GM12878 (cell line): ENCODE data around the gene SH2B3. TPM values are rescaled to one million over a fixed set of nuclear protein-coding genes. Genes with fewer than 3 reads are reported as not detected.

ENCODE experiments used
- ATAC-seq: fragments of 200-7000 bp; cut with Tn5 transposase; 3 replicates; pipeline ENCODE4 v1.9.1; 2020; ENCODE audit warnings: mild to moderate bottlenecking, moderate library complexity
- BruUV-seq: library from RNA; stranded (reverse); fragments of 400-500 nt; replicated peaks from 2 replicates; lab custom pipeline; 2021; lab: Mats Ljungman, UMichigan
- CTCF ChIA-PET: fragments of 300-600 bp; sonication (Branson Sonifier 250); formaldehyde crosslinking; extraction: SDS; loops from one replicate; lab custom pipeline; 2021; ENCODE audit warnings: inconsistent platforms; lab: Yijun Ruan, JAX
- POLR2A ChIA-PET: fragments of 350-600 bp; formaldehyde crosslinking; extraction: SDS; loops from one replicate; lab custom pipeline; 2021; ENCODE audit warnings: inconsistent platforms; lab: Charles Lee
- RAD21 ChIA-PET: fragments of 300-600 bp; sonication (Branson Sonifier 250); formaldehyde crosslinking; loops from one replicate; lab custom pipeline; 2023; ENCODE audit warnings: antibody characterized with exemption; ENCODE audit not compliant: unreplicated experiment; lab: Charles Lee
- SMC1A ChIA-PET: fragments of 300-600 bp; sonication (Branson Sonifier 250); formaldehyde crosslinking; loops from one replicate; lab custom pipeline; 2023; ENCODE audit not compliant: unreplicated experiment, uncharacterized antibody; lab: Charles Lee
- DNase-seq: peaks from one replicate; pipeline ENCODE4 v3.0.0-alpha.2; 2011; ENCODE audit warnings: low read depth, low spot score
- FAIRE-seq: peaks from 3 replicates; lab custom pipeline; 2011; peaks lifted over from hg19 to GRCh38; lab: Jason Lieb, UNC
- H2AFZ ChIP-seq: 2 replicates; pipeline ENCODE4 v1.6.0; 2011; ENCODE audit warnings: low read depth, low read length, control low read depth; ENCODE audit not compliant: control insufficient read depth
- H3K27ac ChIP-seq: 2 replicates; pipeline ENCODE4 v1.5.1; 2011; ENCODE audit warnings: control low read depth; ENCODE audit not compliant: control insufficient read depth, insufficient read depth
- H3K27me3 ChIP-seq, 2 experiments: replicated peaks in 1 of 2; 2 replicates each; pipeline versions ENCODE4 v1.6.0 to v1.6.1; 2011; ENCODE audit warnings: low read length in 1 of 2; ENCODE audit not compliant: control insufficient read depth in 2 of 2, insufficient read depth in 2 of 2
- H3K36me3 ChIP-seq, 2 experiments: 2 replicates each; pipeline ENCODE4 v1.5.1; 2011; ENCODE audit warnings: low read length in 1 of 2; ENCODE audit not compliant: control insufficient read depth in 2 of 2, insufficient read depth in 2 of 2
- H3K4me1 ChIP-seq: 2 replicates; pipeline ENCODE4 v1.6.1; 2011; ENCODE audit warnings: mild to moderate bottlenecking, low read length, moderate library complexity, mixed read lengths; ENCODE audit not compliant: control insufficient read depth, insufficient read depth
- H3K4me2 ChIP-seq: 2 replicates; pipeline ENCODE4 v1.6.0; 2011; ENCODE audit warnings: control low read depth; ENCODE audit not compliant: control insufficient read depth, insufficient read depth
- H3K4me3 ChIP-seq: fragments of 200-600 bp; sonication (generic); 2 replicates; pipeline ENCODE4 v1.5.1; 2016
- H3K79me2 ChIP-seq: 2 replicates; pipeline ENCODE4 v1.6.0; 2011; ENCODE audit warnings: low read length; ENCODE audit not compliant: control insufficient read depth, insufficient read depth
- H3K9ac ChIP-seq: 2 replicates; pipeline ENCODE4 v1.8.0; 2011; ENCODE audit warnings: low read length, control low read depth, mixed read lengths; ENCODE audit not compliant: control insufficient read depth, insufficient read depth
- H3K9me3 ChIP-seq: replicated peaks from 3 replicates; pipeline ENCODE4 v1.5.1; 2011; ENCODE audit warnings: mild to moderate bottlenecking, low read length; ENCODE audit not compliant: control insufficient read depth, insufficient read depth
- H4K20me1 ChIP-seq: 2 replicates; pipeline ENCODE4 v1.6.0; 2011; ENCODE audit not compliant: control insufficient read depth, insufficient read depth
- BCL11A ChIP-seq: IDR thresholded peaks from 2 replicates; pipeline ENCODE4 v1.6.1; 2011; ENCODE audit warnings: low read depth, low read length
- CBFB ChIP-seq: IDR thresholded peaks from 2 replicates; pipeline ENCODE4 v1.6.1; 2016; ENCODE audit warnings: antibody characterized with exemption, low read depth
- DPF2 ChIP-seq: fragments of 450-650 bp; IDR thresholded peaks from 2 replicates; pipeline ENCODE4 v1.6.1; 2017; ENCODE audit warnings: mild to moderate bottlenecking
- ESRRA ChIP-seq: IDR thresholded peaks from 2 replicates; pipeline ENCODE4 v1.6.1; 2012; ENCODE audit warnings: mild to moderate bottlenecking, low read length, improper control_type of control experiment
- FOS ChIP-seq: IDR thresholded peaks from 3 replicates; pipeline ENCODE4 v1.6.1; 2011; ENCODE audit warnings: borderline replicate concordance; ENCODE audit not compliant: insufficient read length; ENCODE audit errors: extremely low read depth
- FOXM1 ChIP-seq: IDR thresholded peaks from 2 replicates; pipeline ENCODE4 v1.6.1; 2012; ENCODE audit warnings: low read depth, mild to moderate bottlenecking, inconsistent platforms, low read length, moderate library complexity
- KLF5 ChIP-seq: fragments of 450-650 bp; IDR thresholded peaks from 2 replicates; pipeline ENCODE4 v1.6.1; 2014; ENCODE audit warnings: mild to moderate bottlenecking; ENCODE audit not compliant: partially characterized antibody
- MYC ChIP-seq: IDR thresholded peaks from 2 replicates; pipeline ENCODE4 v1.6.1; 2011; ENCODE audit warnings: mild to moderate bottlenecking, low read length, moderate library complexity, inconsistent platforms; ENCODE audit not compliant: insufficient read depth, insufficient replicate concordance, insufficient read length, severe bottlenecking
- NFYB ChIP-seq: IDR thresholded peaks from 2 replicates; pipeline ENCODE4 v1.6.1; 2011; ENCODE audit warnings: low read depth, mild to moderate bottlenecking, low read length, improper control_type of control experiment, moderate library complexity; ENCODE audit not compliant: insufficient read depth
- POLR2A ChIP-seq: IDR thresholded peaks from 2 replicates; pipeline ENCODE4 v1.6.1; 2011; ENCODE audit warnings: low read depth, mild to moderate bottlenecking, low read length
- SMARCA5 ChIP-seq: fragments of 450-650 bp; IDR thresholded peaks from 2 replicates; pipeline ENCODE4 v1.6.1; 2017; ENCODE audit warnings: mild to moderate bottlenecking
- SMC3 ChIP-seq: IDR thresholded peaks from 2 replicates; pipeline ENCODE4 v1.6.1; 2011; ENCODE audit warnings: low read length, improper control_type of control experiment, borderline replicate concordance
- SREBF2 ChIP-seq: IDR thresholded peaks from 2 replicates; pipeline ENCODE4 v1.6.1; 2012; ENCODE audit warnings: mild to moderate bottlenecking, low read length
- TCF7 ChIP-seq: IDR thresholded peaks from 2 replicates; pipeline ENCODE4 v1.6.1; 2014; ENCODE audit warnings: antibody characterized with exemption, borderline replicate concordance
- ZNF207 ChIP-seq: fragments of 450-650 bp; IDR thresholded peaks from 2 replicates; pipeline ENCODE4 v1.6.1; 2014; ENCODE audit warnings: antibody characterized with exemption, mild to moderate bottlenecking, borderline replicate concordance
- ZNF274 ChIP-seq: IDR thresholded peaks from one replicate; pipeline ENCODE4 v1.8.0; 2011; ENCODE audit not compliant: insufficient read length, insufficient read depth
- WGBS: methylation state at CpG from one replicate; pipeline ENCODE4 v1.1.6; 2016; ENCODE audit warnings: low lambda C conversion rate; ENCODE audit not compliant: insufficient replicate concordance, insufficient coverage; ENCODE audit errors: missing lambda C conversion rate; 5-methylcytosine and 5-hydroxymethylcytosine counted together
- in situ Hi-C: fragments of 300-500 bp; cut with MboI; formaldehyde crosslinking; loops from 9 replicates; pipeline ENCODE4 v1.14.3; 2018; ENCODE audit warnings: mixed read lengths
- intact Hi-C: fragments of 100-400 bp; cut with micrococcal nuclease; formaldehyde crosslinking; loops from one replicate; pipeline ENCODE4 v1.14.2; 2022; ENCODE audit not compliant: unreplicated experiment
- polyA plus RNA-seq, 11 experiments: library from polyadenylated mRNA; depleted of rRNA in 4 of 11; unstranded in 6 of 11; stranded (reverse) in 5 of 11; fragments of >200 nt; fragmentation: Nextera tagmentation in 4 of 11; fragmentation: Illumina TruSeq in 1 of 11; extraction: Ambion mirVana in 4 of 11; extraction: Trizol in 1 of 11; gene quantifications; 1 replicate in 1 of 11; 2 replicates in 10 of 11; pipeline versions ENCODE4 v1.2.1 to v1.2.3, GENCODE V29; 2011 to 2016; ENCODE audit warnings: inconsistent platforms in 2 of 11, missing spikeins in 2 of 11, low read depth in 1 of 11
- total RNA-seq, 4 experiments: library from RNA; depleted of rRNA in 3 of 4; stranded (reverse); fragments of >200 nt in 3 of 4; fragmentation: Illumina TruSeq in 1 of 4; extraction: Trizol in 1 of 4; gene quantifications; 2 replicates each; pipeline versions ENCODE4 v1.2.1 to v1.2.3, GENCODE V29; 2013 to 2021

SH2B3 gene
- total and polyA plus RNA-seq, 10 of the 15 experiments (the other 5 are each of a cell fraction or from before 2014, with no cell fraction given): 5.8 to 46.4 (median 23.3) TPM

DNA sequence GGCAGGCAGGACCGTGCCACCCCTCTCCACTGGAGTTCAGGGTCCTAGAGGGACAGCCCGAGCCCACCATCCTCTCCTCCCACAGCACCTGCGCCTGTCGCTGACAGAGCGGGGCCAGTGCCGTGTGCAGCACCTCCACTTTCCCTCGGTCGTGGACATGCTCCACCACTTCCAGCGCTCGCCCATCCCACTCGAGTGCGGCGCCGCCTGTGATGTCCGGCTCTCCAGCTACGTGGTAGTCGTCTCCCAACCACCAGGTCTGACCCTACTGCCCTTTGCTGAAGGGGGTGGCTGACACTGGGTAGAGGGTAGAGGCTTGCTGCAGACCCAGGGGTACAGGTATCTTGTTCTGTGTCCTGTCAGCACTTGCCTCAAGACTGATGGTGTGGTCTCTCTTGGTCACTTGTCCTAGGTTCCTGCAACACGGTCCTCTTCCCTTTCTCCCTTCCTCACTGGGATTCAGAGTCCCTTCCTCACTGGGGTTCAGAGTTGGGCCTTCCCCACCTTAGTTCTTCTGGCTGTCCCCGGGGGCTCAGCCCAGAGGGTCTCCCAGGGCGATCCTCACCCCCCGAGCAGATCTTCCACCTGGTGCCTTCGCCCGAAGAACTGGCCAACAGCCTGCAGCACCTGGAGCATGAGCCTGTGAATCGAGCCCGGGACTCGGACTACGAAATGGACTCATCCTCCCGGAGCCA, 42.0 kb downstream of the SH2B3 start:
- BruUV-seq: no TSS peak

DNA sequence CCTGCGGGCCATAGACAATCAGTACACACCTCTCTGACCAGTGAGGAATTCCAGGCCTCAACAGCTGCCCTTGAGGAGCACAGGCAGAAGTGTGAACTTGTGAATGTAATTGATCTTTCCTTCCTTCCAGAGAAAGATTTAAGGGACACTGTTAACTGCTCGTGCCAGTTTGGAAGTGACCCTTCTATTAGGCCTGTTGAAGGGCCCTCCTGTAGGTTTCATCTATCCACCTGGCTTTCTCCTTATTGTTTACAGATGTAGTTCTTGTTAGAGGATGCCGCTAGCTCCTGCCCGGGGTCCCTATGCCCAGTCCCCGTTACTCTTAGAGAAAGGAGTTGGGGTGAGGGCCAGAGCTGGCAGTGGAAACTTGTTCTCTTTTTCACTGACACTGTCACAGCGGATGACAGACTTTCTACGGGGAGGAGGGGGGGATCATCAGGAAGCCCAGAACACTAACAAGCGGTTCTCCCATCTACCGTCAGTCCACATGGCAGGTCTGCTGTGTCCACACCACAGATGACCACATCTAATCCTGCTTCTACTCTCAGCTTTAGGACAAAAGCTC, 42.6 kb downstream of the SH2B3 start:
- in situ Hi-C loops (loop anchor here (5.0 to 25.0 kb wide), 3 partner anchors 46 to 1764 kb away; partner anchors contain the start of gene TPCN1), intact Hi-C loops (no loop called here)
- Histone ChIP-seq H3K27ac (peak overlapping the region; percentile 57), H3K9ac (no peak overlapping the region; the same call in 1 of the 2 replicates), H4K20me1 (peaks cover 2% of the 10 kb centered on the region; the same call in 1 of the 2 replicates), H3K27me3 (no peaks in the 10 kb centered on the region), H3K79me2 (peaks cover 28% of the 10 kb centered on the region), H3K36me3 (peaks cover 32 to 51% of the 10 kb centered on the region in 2 experiments), H3K4me3 (no peak overlapping the region), H3K4me2 (peak overlapping the region; percentile 39), H3K9me3 (no peaks in the 10 kb centered on the region), H3K4me1 (peaks cover 66% of the 10 kb centered on the region), H2AFZ (no peak overlapping the region)
- RAD21 ChIA-PET: interaction anchor here (0.6 to 22.6 kb wide), 6 partner anchors 14 to 145 kb away, joined by 3 to 804 read pairs (median 20); partner anchors contain the start of gene SH2B3
- SMC1A ChIA-PET: interaction anchor here (1.0 to 16.8 kb wide), 4 partner anchors 8 to 45 kb away, joined by 4 to 605 read pairs (median 9); partner anchors contain the start of gene SH2B3
- DNase-seq (no peak), ATAC-seq (no peak), FAIRE-seq (no peak)
- POLR2A ChIA-PET: interaction anchor here (1.0 to 1.4 kb wide), 3 partner anchors 14 to 44 kb away, joined by 3 to 5 read pairs (median 4); no protein-coding TSS in a partner anchor
- WGBS: 44% methylated on average over 9 of the region's 9 CpGs
- no TSS peak for BruUV-seq
- CTCF ChIA-PET: interaction anchor here (1.1 to 27.3 kb wide), 5 partner anchors 12 to 80 kb away, joined by 3 to 1117 read pairs (median 6); partner anchors contain the start of gene SH2B3
- TF ChIP-seq KLF5: no peak
- TF ChIP-seq DPF2: no peak
- no peak for TF ChIP-seq FOXM1
- TF ChIP-seq TCF7: no peak
- no peak for TF ChIP-seq NFYB
- no peak for TF ChIP-seq SMARCA5
- no peak for TF ChIP-seq SREBF2
- no peak for TF ChIP-seq ZNF207
- no peak for TF ChIP-seq FOS
- no peak for TF ChIP-seq ESRRA
- no peak for TF ChIP-seq ZNF274
- no peak for TF ChIP-seq MYC
- no peak for TF ChIP-seq SMC3
- no peak for TF ChIP-seq BCL11A

More for the DNA sequence above, 42.0 kb downstream of the SH2B3 start:
- H3K9ac ChIP-seq: no peak overlapping the region; the same call in 1 of the 2 replicates
- no peak overlapping the region for H3K4me2 ChIP-seq
- ChIA-PET CTCF (interaction anchor here (1.1 to 27.3 kb wide), 3 partner anchors 20 to 81 kb away, joined by 3 to 1117 read pairs (median 160); partner anchors contain the start of gene SH2B3), POLR2A (interaction anchor here (5.0 kb wide), 1 partner anchor 13 kb away, joined by 80 read pairs; no protein-coding TSS in a partner anchor), RAD21 (interaction anchor here (0.6 to 22.6 kb wide), 4 partner anchors 13 to 47 kb away, joined by 3 to 804 read pairs (median 4); partner anchors contain the start of gene SH2B3)
- intact Hi-C loops: no loop called here
- peaks cover 2% of the 10 kb centered on the region; the same call in 1 of the 2 replicates for H4K20me1 ChIP-seq
- H3K9me3 ChIP-seq: no peaks in the 10 kb centered on the region
- peaks cover 34% of the 10 kb centered on the region for H3K79me2 ChIP-seq
- peaks cover 72% of the 10 kb centered on the region for H3K4me1 ChIP-seq
- no peaks in the 10 kb centered on the region for H3K27me3 ChIP-seq
- H2AFZ ChIP-seq: no peak overlapping the region
- peak overlapping the region; percentile 57 for H3K27ac ChIP-seq
- no peak for DNase-seq
- FAIRE-seq: no peak
- H3K36me3 ChIP-seq: peaks cover 29 to 50% of the 10 kb centered on the region in 2 experiments
- WGBS: 97% methylated on average over 28 of the region's 28 CpGs
- H3K4me3 ChIP-seq: no peak overlapping the region
- in situ Hi-C loops: loop anchor here (5.0 to 25.0 kb wide), 3 partner anchors 45 to 1765 kb away; partner anchors contain the start of gene TPCN1
- TF ChIP-seq CBFB: no peak
- TF ChIP-seq POLR2A: peak; percentile 60
- TF ChIP-seq, all 136 proteins: peak for 1
- SMC1A ChIA-PET: interaction anchor here (1.0 to 16.8 kb wide), 6 partner anchors 13 to 50 kb away, joined by 3 to 605 read pairs (median 80); partner anchors contain the start of gene SH2B3
- no peak for ATAC-seq
